IMR-90 (cell line): ENCODE measurements around the gene SYCE3. TPM values are rescaled to one million over a fixed set of nuclear protein-coding genes. Genes with fewer than 3 reads are reported as not detected.

ENCODE experiments used
- ATAC-seq: fragments of 200-7000 bp; cut with Tn5 transposase; 2 replicates; pipeline ENCODE4 v1.9.1; 2020; ENCODE audit warnings: low read depth, mild to moderate bottlenecking, moderate library complexity
- BruUV-seq: library from RNA; stranded (reverse); fragments of 400-500 nt; replicated peaks from 2 replicates; lab custom pipeline; 2021; lab: Mats Ljungman, UMichigan
- CTCF ChIA-PET: fragments of 300-600 bp; formaldehyde crosslinking; extraction: SDS; loops from one replicate; lab custom pipeline; 2021; ENCODE audit warnings: antibody characterized with exemption; lab: Yijun Ruan, JAX
- POLR2A ChIA-PET: fragments of 300-600 bp; sonication (Branson Sonifier 250); formaldehyde crosslinking; loops from one replicate; lab custom pipeline; 2022; ENCODE audit warnings: antibody characterized with exemption; ENCODE audit not compliant: unreplicated experiment; lab: Charles Lee
- DNase-seq: peaks from one replicate; pipeline ENCODE4 v3.0.0; 2013
- H2AFZ ChIP-seq: replicated peaks from 2 replicates; pipeline ENCODE3; 2013; ENCODE audit warnings: low read length, mild to moderate bottlenecking; ENCODE audit not compliant: poor library complexity
- H2AK5ac ChIP-seq: 2 replicates; pipeline ENCODE4 v1.6.1; 2013; ENCODE audit warnings: low read depth, low read length, inconsistent platforms
- H2AK9ac ChIP-seq: replicated peaks from 2 replicates; pipeline ENCODE3; 2013; ENCODE audit warnings: mild to moderate bottlenecking, low read depth, low read length, moderate library complexity; ENCODE audit not compliant: poor library complexity
- H2BK120ac ChIP-seq: 2 replicates; pipeline ENCODE4 v1.6.1; 2013; ENCODE audit warnings: low read depth, low read length, inconsistent platforms
- H2BK15ac ChIP-seq: 3 replicates; pipeline ENCODE4 v1.6.1; 2013; ENCODE audit warnings: low read depth, low read length, inconsistent platforms
- H2BK20ac ChIP-seq: 2 replicates; pipeline ENCODE4 v1.6.1; 2013; ENCODE audit warnings: low read depth, mild to moderate bottlenecking, inconsistent platforms, low read length, moderate library complexity
- H2BK5ac ChIP-seq: 2 replicates; pipeline ENCODE4 v1.6.1; 2013; ENCODE audit warnings: mild to moderate bottlenecking, low read depth, low read length, inconsistent platforms; ENCODE audit not compliant: poor library complexity, severe bottlenecking
- H3K14ac ChIP-seq: replicated peaks from 2 replicates; pipeline ENCODE4 v1.6.1; 2013; ENCODE audit warnings: low read depth, low read length, inconsistent platforms
- H3K18ac ChIP-seq: 2 replicates; pipeline ENCODE4 v1.6.1; 2013; ENCODE audit warnings: low read depth, low read length, control low read depth
- H3K23ac ChIP-seq: 2 replicates; pipeline ENCODE4 v1.6.1; 2013; ENCODE audit warnings: low read depth, low read length, inconsistent platforms
- H3K27ac ChIP-seq: 2 replicates; pipeline ENCODE4 v1.5.1; 2013; ENCODE audit warnings: mild to moderate bottlenecking, control low read depth, low read length; ENCODE audit not compliant: insufficient read depth
- H3K27me3 ChIP-seq: 2 replicates; pipeline ENCODE4 v1.6.1; 2013; ENCODE audit warnings: low read length; ENCODE audit not compliant: control insufficient read depth, insufficient read depth
- H3K36me3 ChIP-seq: 2 replicates; pipeline ENCODE4 v1.6.1; 2013; ENCODE audit warnings: low read length, mixed read lengths; ENCODE audit not compliant: control insufficient read depth, insufficient read depth
- H3K4ac ChIP-seq: 2 replicates; pipeline ENCODE4 v1.6.1; 2013; ENCODE audit warnings: low read depth, low read length, inconsistent platforms
- H3K4me1 ChIP-seq: 2 replicates; pipeline ENCODE4 v1.6.1; 2013; ENCODE audit warnings: low read length, mixed read lengths; ENCODE audit not compliant: control insufficient read depth, insufficient read depth
- H3K4me2 ChIP-seq: 2 replicates; pipeline ENCODE4 v1.6.1; 2013; ENCODE audit warnings: low read depth, mild to moderate bottlenecking, control low read depth, low read length, moderate library complexity
- H3K4me3 ChIP-seq: 2 replicates; pipeline ENCODE4 v1.5.1; 2013; ENCODE audit warnings: low read depth, mild to moderate bottlenecking, control low read depth, low read length, moderate library complexity; ENCODE audit not compliant: insufficient read depth
- H3K56ac ChIP-seq: 2 replicates; pipeline ENCODE4 v1.6.1; 2013; ENCODE audit warnings: low read length, inconsistent platforms; ENCODE audit not compliant: insufficient read depth; ENCODE audit errors: extremely low read depth
- H3K79me1 ChIP-seq, 2 experiments: 2 replicates each; pipeline ENCODE4 v1.6.1; 2013; ENCODE audit warnings: low read length in 2 of 2, inconsistent platforms in 1 of 2, low read depth in 1 of 2
- H3K9ac ChIP-seq: 2 replicates; pipeline ENCODE4 v1.6.1; 2013; ENCODE audit warnings: low read depth, low read length, control low read depth
- H3K9me1 ChIP-seq: 2 replicates; pipeline ENCODE4 v1.6.1; 2013; ENCODE audit warnings: low read length, inconsistent platforms; ENCODE audit not compliant: insufficient read depth
- H3K9me3 ChIP-seq: 2 replicates; pipeline ENCODE4 v1.6.1; 2013; ENCODE audit warnings: low read length; ENCODE audit not compliant: control insufficient read depth, insufficient read depth
- H4K20me1 ChIP-seq: 2 replicates; pipeline ENCODE4 v1.6.1; 2013; ENCODE audit warnings: low read length, inconsistent platforms; ENCODE audit not compliant: insufficient read depth
- H4K5ac ChIP-seq: 2 replicates; pipeline ENCODE4 v1.6.1; 2013; ENCODE audit warnings: mild to moderate bottlenecking, low read depth, low read length, control low read depth
- H4K8ac ChIP-seq, 2 experiments: 2 replicates each; pipeline ENCODE4 v1.6.1; 2013; ENCODE audit warnings: low read depth in 2 of 2, low read length in 2 of 2, control low read depth in 1 of 2, inconsistent platforms in 1 of 2
- H4K91ac ChIP-seq: 2 replicates; pipeline ENCODE4 v1.6.1; 2013; ENCODE audit warnings: low read depth, low read length, inconsistent platforms; ENCODE audit not compliant: insufficient read depth
- CEBPB ChIP-seq: IDR thresholded peaks from 2 replicates; pipeline ENCODE4 v1.6.1; 2012; ENCODE audit warnings: low read depth, low read length, improper control_type of control experiment
- CHD1 ChIP-seq: IDR thresholded peaks from 2 replicates; pipeline ENCODE4 v1.6.1; 2012; ENCODE audit warnings: low read depth, low read length, improper control_type of control experiment
- FOS ChIP-seq: fragments of 150-350 bp; IDR thresholded peaks from 2 replicates; pipeline ENCODE4 v1.6.1; 2016; ENCODE audit warnings: low read depth, low read length
- MXI1 ChIP-seq: IDR thresholded peaks from 2 replicates; pipeline ENCODE4 v1.6.1; 2012; ENCODE audit warnings: low read depth, mild to moderate bottlenecking, low read length, moderate library complexity, borderline replicate concordance
- NFE2L2 ChIP-seq: fragments of 150-350 bp; IDR thresholded peaks from 2 replicates; pipeline ENCODE4 v1.6.1; 2016; ENCODE audit warnings: low read depth, mild to moderate bottlenecking, low read length
- POLR2A ChIP-seq: IDR thresholded peaks from 2 replicates; pipeline ENCODE4 v1.6.1; 2012; ENCODE audit warnings: mild to moderate bottlenecking, low read depth, low read length
- RCOR1 ChIP-seq: IDR thresholded peaks from 2 replicates; pipeline ENCODE4 v1.6.1; 2012; ENCODE audit warnings: mild to moderate bottlenecking, low read length, improper control_type of control experiment; ENCODE audit not compliant: insufficient replicate concordance
- WGBS, 2 experiments: methylation state at CpG; one replicate each; pipeline versions ENCODE4 v1.1.5 to v1.1.7; 2013; ENCODE audit warnings: missing lambda C conversion rate in 2 of 2; ENCODE audit not compliant: insufficient read length in 1 of 2; ENCODE audit errors: extremely low coverage in 2 of 2; 5-methylcytosine and 5-hydroxymethylcytosine counted together
- dilution Hi-C: fragments of 300-500 bp; cut with HindIII; formaldehyde crosslinking; loops from one replicate; pipeline ENCODE4 v1.14.3; 2018; ENCODE audit warnings: low sequenced_read_pairs; ENCODE audit not compliant: unreplicated experiment
- in situ Hi-C: fragments of 300-500 bp; cut with MboI; formaldehyde crosslinking; loops from 3 replicates; pipeline ENCODE4 v1.14.3; 2019; ENCODE audit warnings: low sequenced_read_pairs, inconsistent platforms, mixed read lengths
- intact Hi-C: fragments of 100-400 bp; cut with micrococcal nuclease; formaldehyde crosslinking; loops from 2 replicates; pipeline ENCODE4 v1.10.0; 2022
- polyA plus RNA-seq, 3 experiments: library from polyadenylated mRNA; depleted of rRNA; stranded (reverse); fragments of >200 nt; gene quantifications; 2 replicates each; pipeline ENCODE4 v1.2.3, GENCODE V29; 2012; ENCODE audit warnings: low replicate concordance in 1 of 3
- total RNA-seq: library from RNA; depleted of rRNA; stranded (reverse); fragments of >200 nt; gene quantifications from 2 replicates; pipeline ENCODE4 v1.2.3, GENCODE V29; 2012
- TF ChIP-seq, protein P1 (sequence below): fragments of 150-350 bp; IDR thresholded peaks from 2 replicates; pipeline ENCODE4 v1.6.1; 2017; ENCODE audit warnings: mild to moderate bottlenecking, antibody characterized with exemption, low read length, low read depth
- TF ChIP-seq, protein P2 (sequence below): conservative IDR thresholded peaks from 2 replicates; pipeline ENCODE4 v1.5.1; 2012; ENCODE audit warnings: mild to moderate bottlenecking, low read depth, low read length, improper control_type of control experiment

SYCE3 gene
- total and polyA plus RNA-seq, 2 of the 4 experiments (the other 2 are of a cell fraction), result not detected

DNA sequence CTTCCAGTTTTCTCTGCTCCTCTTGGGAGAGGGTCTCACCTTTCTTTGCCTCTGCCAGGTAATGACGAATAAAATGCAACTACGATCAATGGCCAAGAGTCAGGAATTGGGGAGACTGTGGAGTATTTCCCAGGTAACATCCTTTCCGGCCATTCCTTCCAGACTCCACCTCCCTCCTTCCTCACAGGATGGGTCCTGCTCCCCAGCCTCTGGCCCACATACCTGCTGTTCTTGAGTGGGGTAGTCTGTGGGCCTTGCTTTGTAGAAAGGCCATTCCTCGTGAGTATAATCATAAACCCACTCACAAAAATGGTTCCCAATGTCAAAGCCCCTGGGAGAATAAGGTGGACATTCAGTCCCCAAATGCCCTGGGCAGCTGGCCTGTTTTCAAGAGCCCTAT is 17.0 kb upstream of the SYCE3 start:
- in situ Hi-C loops, result loop anchor here (5.0 kb wide), 1 partner anchor 52 kb away; the partner anchor contains the start of gene SCO2
- Histone ChIP-seq H3K27ac (no peak overlapping the region), H3K23ac (no peak overlapping the region), H3K9me1 (peaks cover 28% of the 10 kb centered on the region), H4K91ac (no peak overlapping the region), H4K5ac (no peak overlapping the region), H4K8ac (no peak overlapping the region), H2AK5ac (0 out of 2 replicates have a peak overlapping the region, but pooled peaks have one; percentile 24), H3K14ac (no peak overlapping the region), H2BK15ac (no peak overlapping the region), H3K9ac (no peak overlapping the region), H3K27me3 (no peaks in the 10 kb centered on the region), H4K20me1 (no peaks in the 10 kb centered on the region; the same call in 1 of the 2 replicates), H3K18ac (no peak overlapping the region), H3K9me3 (no peaks in the 10 kb centered on the region), H2AFZ (no peak overlapping the region), H2AK9ac (no peak overlapping the region), H2BK120ac (no peak overlapping the region), H2BK5ac (no peak overlapping the region), H3K4me3 (no peak overlapping the region), H3K36me3 (peaks cover 4% of the 10 kb centered on the region; the same call in 1 of the 2 replicates), H2BK20ac (no peak overlapping the region), H3K4me2 (no peak overlapping the region), H3K56ac (no peak overlapping the region), H3K79me1 (peaks cover 18 to 39% of the 10 kb centered on the region in 2 experiments), H3K4ac (no peak overlapping the region), H3K4me1 (peaks cover 17% of the 10 kb centered on the region)
- no CpG with 5 or more reads among the region's 4 CpGs for WGBS, 2 experiments
- dilution Hi-C loops, result no loop called here
- DNase-seq (no peak), ATAC-seq (no peak)
- no TSS peak for BruUV-seq
- TF ChIP-seq, protein P1, sequence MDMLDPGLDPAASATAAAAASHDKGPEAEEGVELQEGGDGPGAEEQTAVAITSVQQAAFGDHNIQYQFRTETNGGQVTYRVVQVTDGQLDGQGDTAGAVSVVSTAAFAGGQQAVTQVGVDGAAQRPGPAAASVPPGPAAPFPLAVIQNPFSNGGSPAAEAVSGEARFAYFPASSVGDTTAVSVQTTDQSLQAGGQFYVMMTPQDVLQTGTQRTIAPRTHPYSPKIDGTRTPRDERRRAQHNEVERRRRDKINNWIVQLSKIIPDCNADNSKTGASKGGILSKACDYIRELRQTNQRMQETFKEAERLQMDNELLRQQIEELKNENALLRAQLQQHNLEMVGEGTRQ, result no peak
- TF ChIP-seq FOS (no peak), CHD1 (no peak), CEBPB (no peak), MXI1 (no peak), POLR2A (no peak), RCOR1 (no peak), NFE2L2 (no peak)
- TF ChIP-seq, protein P2, sequence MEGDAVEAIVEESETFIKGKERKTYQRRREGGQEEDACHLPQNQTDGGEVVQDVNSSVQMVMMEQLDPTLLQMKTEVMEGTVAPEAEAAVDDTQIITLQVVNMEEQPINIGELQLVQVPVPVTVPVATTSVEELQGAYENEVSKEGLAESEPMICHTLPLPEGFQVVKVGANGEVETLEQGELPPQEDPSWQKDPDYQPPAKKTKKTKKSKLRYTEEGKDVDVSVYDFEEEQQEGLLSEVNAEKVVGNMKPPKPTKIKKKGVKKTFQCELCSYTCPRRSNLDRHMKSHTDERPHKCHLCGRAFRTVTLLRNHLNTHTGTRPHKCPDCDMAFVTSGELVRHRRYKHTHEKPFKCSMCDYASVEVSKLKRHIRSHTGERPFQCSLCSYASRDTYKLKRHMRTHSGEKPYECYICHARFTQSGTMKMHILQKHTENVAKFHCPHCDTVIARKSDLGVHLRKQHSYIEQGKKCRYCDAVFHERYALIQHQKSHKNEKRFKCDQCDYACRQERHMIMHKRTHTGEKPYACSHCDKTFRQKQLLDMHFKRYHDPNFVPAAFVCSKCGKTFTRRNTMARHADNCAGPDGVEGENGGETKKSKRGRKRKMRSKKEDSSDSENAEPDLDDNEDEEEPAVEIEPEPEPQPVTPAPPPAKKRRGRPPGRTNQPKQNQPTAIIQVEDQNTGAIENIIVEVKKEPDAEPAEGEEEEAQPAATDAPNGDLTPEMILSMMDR, result no peak
- intact Hi-C loops, result loop anchor here (5.0 kb wide), 2 partner anchors 43 to 52 kb away; partner anchors contain the start of gene SCO2
- POLR2A ChIA-PET, result no interaction called here
- CTCF ChIA-PET, result no interaction called here
